Activated T-helper 1 cell treated with anti-CD3 and anti-CD28 coated beads, Interleukin-12 subunit alpha, Interleukin-12 subunit beta, Interleukin-2, Interleukin-4 antibody, amounts not matched to agents 30 ng/mL and 10 ng/mL and 1 ng/mL, durations not matched to agents 14 hours and 24 hours and 36 hours (primary cell): ENCODE results near the gene EPHA2. TPM values are rescaled to one million over a fixed set of nuclear protein-coding genes. Genes with fewer than 3 reads are reported as not detected.

Experiments used
- total RNA-seq: library from RNA; stranded (reverse); gene quantifications from 2 replicates; pipeline ENCODE4 v1.2.3, GENCODE V29; 2022

Gene EPHA2
- total RNA-seq, 1 donor from 2014 or later: not detected

Other genes starting within 250 kb of the EPHA2 start
- gene ZBTB17, start 180.0 kb downstream of the EPHA2 start, total RNA-seq: 62.6 and 68.8 TPM in 2 replicates
- gene SRARP, start 151.8 kb downstream of the EPHA2 start, total RNA-seq: not detected in 2 replicates
- gene HSPB7, start 138.0 kb downstream of the EPHA2 start, total RNA-seq: not detected in 2 replicates
- gene CLCNKA, start 134.0 kb downstream of the EPHA2 start, total RNA-seq: not detected in 2 replicates
- gene CLCNKB, start 112.3 kb downstream of the EPHA2 start, total RNA-seq: not detected in 2 replicates
- gene FAM131C, start 82.4 kb downstream of the EPHA2 start, total RNA-seq: 0.56 and 0.57 TPM in 2 replicates
- gene ARHGEF19, start 56.6 kb upstream of the EPHA2 start, total RNA-seq: 7.9 and 11.2 TPM in 2 replicates
- gene CPLANE2, start 81.1 kb upstream of the EPHA2 start, total RNA-seq: 3.8 and 4.1 TPM in 2 replicates
- gene FBXO42, start 196.4 kb upstream of the EPHA2 start, total RNA-seq: 17.1 and 19.1 TPM in 2 replicates
- 212 and 216 TPM in 2 replicates for gene SZRD1, start 211.2 kb upstream of the EPHA2 start, total RNA-seq